ENCODE measurements around the gene POC1B.

Gene POC1B

DNA sequence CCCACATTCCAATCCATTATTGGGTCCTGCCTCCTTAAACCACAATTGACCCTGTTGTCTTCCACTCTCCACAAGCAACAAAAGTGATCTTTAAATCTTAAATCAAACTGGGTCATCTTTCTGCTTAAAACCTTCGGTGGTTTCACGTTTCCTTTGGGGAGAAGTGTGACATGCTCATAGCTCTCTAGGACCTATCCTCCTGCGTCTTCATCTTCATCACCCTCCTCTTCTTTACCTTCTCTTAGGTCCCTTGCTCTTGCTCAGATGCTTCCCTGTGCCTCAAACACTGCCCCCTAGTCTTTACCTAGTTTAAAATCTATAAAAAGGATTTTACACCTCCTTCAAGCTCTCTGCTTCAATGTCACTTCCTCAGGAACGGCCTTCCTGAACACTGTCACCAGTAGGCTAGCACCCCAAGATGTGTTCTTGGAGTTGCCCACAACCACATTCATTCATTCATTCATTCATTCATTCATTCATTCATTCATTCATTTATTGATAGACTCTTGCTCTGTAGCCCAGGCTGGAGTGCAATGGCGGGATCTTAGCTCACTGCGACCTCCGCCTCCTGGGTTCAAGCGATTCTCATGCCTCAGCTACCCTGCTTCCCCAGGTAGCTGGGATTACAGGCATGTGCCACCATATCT, 48.1 kb downstream of the POC1B start:
- Histone ChIP-seq H3K27ac (ENCODE audit: low read depth, low read length, poor library complexity, severe bottlenecking) (no peak overlapping the region), H3K36me3 (ENCODE audit: insufficient read depth, low read length) (no peaks in the 10 kb centered on the region), H3K9me2 (ENCODE audit: low read depth, low read length) (no peaks in the 10 kb centered on the region), H3K79me2 (ENCODE audit: insufficient read depth, low read length) (no peaks in the 10 kb centered on the region), H3F3A (ENCODE audit: insufficient read depth, low read length) (no peaks in the 10 kb centered on the region), H3K9ac (ENCODE audit: low read length) (no peak overlapping the region), H4K20me1 (ENCODE audit: insufficient read depth, low read length) (no peaks in the 10 kb centered on the region), H3K9me3 (ENCODE audit: low read length) (no peaks in the 10 kb centered on the region), H2AFZ (ENCODE audit: low read length) (no peak overlapping the region), H3K4me3 (ENCODE audit: low read depth, low read length, poor library complexity, severe bottlenecking) (no peak overlapping the region), H3K4me2 (ENCODE audit: low read length) (no peak overlapping the region), H3K4me1 (ENCODE audit: insufficient read depth, low read length, severe bottlenecking) (no peaks in the 10 kb centered on the region), H3K27me3 (ENCODE audit: insufficient read depth, low read length) (no peaks in the 10 kb centered on the region)
- no peak for TF ChIP-seq EZH2 (IDR thresholded peaks at IDR 0.05; ENCODE audit: borderline replicate concordance, low read length)
- TF ChIP-seq, protein P1, sequence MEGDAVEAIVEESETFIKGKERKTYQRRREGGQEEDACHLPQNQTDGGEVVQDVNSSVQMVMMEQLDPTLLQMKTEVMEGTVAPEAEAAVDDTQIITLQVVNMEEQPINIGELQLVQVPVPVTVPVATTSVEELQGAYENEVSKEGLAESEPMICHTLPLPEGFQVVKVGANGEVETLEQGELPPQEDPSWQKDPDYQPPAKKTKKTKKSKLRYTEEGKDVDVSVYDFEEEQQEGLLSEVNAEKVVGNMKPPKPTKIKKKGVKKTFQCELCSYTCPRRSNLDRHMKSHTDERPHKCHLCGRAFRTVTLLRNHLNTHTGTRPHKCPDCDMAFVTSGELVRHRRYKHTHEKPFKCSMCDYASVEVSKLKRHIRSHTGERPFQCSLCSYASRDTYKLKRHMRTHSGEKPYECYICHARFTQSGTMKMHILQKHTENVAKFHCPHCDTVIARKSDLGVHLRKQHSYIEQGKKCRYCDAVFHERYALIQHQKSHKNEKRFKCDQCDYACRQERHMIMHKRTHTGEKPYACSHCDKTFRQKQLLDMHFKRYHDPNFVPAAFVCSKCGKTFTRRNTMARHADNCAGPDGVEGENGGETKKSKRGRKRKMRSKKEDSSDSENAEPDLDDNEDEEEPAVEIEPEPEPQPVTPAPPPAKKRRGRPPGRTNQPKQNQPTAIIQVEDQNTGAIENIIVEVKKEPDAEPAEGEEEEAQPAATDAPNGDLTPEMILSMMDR (IDR thresholded peaks at IDR 0.05; ENCODE audit: low read length), result peak; percentile 16; the same call in 1 of the 2 replicates

DNA sequence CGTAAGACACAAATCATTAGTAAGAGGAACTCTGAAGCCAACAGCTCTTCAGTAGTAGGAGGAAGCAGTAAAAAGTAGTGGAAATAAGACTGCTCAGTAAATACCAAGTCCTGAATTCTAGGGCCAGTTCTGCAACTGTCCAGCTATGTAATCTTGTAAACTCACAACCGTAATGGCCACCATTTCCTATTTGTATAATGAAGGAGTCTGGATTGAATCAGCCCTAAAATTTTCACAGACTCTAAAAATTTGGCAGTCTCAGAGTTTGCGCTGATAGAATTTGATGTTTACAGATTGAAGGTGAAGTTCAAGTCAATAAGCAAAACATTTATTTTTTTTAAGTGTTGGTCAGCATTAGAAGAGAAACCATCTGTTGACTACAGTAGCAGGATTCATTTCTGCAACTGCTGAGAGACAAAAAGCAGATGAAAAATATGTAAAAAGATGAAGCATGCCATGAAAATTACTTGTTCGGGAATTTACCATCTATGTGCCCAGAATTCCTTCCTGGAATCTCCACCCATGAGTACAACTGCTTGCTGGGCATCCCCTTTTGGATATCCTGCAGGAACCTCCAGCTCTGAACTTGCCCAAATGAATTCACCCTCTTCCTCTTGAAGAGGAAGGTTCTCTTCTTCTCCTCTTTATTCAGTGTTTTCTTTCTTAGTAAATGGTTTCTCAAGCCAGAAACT, 48.8 kb downstream of the POC1B start:
- H3K79me2 ChIP-seq (ENCODE audit: insufficient read depth, low read length), result no peaks in the 10 kb centered on the region
- H3K9ac ChIP-seq (ENCODE audit: low read length), result no peak overlapping the region
- H3K4me1 ChIP-seq (ENCODE audit: insufficient read depth, low read length, severe bottlenecking), result no peaks in the 10 kb centered on the region
- no peak overlapping the region for H3K27ac ChIP-seq (ENCODE audit: low read depth, low read length, poor library complexity, severe bottlenecking)
- H3F3A ChIP-seq (ENCODE audit: insufficient read depth, low read length), result no peaks in the 10 kb centered on the region
- no peak overlapping the region for H2AFZ ChIP-seq (ENCODE audit: low read length)
- no peak for TF ChIP-seq EZH2 (IDR thresholded peaks at IDR 0.05; ENCODE audit: borderline replicate concordance, low read length)
- TF ChIP-seq, protein P1 (IDR thresholded peaks at IDR 0.05; ENCODE audit: low read length), result no peak
- H3K36me3 ChIP-seq (ENCODE audit: insufficient read depth, low read length), result no peaks in the 10 kb centered on the region
- H3K4me3 ChIP-seq (ENCODE audit: low read depth, low read length, poor library complexity, severe bottlenecking), result no peak overlapping the region
- H3K4me2 ChIP-seq (ENCODE audit: low read length), result no peak overlapping the region
- H3K9me3 ChIP-seq (ENCODE audit: low read length), result no peaks in the 10 kb centered on the region
- no peaks in the 10 kb centered on the region for H3K9me2 ChIP-seq (ENCODE audit: low read depth, low read length)
- H4K20me1 ChIP-seq (ENCODE audit: insufficient read depth, low read length), result no peaks in the 10 kb centered on the region
- H3K27me3 ChIP-seq (ENCODE audit: insufficient read depth, low read length), result no peaks in the 10 kb centered on the region

DNA sequence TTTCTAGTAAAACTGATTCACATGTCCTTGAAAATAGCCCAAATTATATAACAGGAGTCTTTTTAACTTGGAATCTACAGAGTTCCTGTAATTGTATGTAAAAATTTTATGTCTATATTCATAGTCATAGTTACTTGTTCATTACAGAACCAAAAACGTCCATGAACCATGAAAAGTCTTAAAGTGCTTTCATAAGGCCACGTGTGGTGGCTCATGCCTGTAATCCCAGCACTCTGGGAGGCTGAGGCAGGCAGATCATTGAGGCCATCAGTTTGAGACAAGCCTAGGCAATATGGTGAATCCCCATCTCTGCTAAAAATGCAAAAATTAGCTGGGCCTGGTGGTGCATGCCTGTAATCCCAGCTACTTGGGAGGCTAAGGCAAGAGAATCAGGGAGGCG, 49.6 kb downstream of the POC1B start:
- H3K9ac ChIP-seq (ENCODE audit: low read length), result no peak overlapping the region

More for the DNA sequence above, 49.6 kb downstream of the POC1B start:
- Histone ChIP-seq H3F3A (ENCODE audit: insufficient read depth, low read length) (no peaks in the 10 kb centered on the region), H3K27ac (ENCODE audit: low read depth, low read length, poor library complexity, severe bottlenecking) (no peak overlapping the region), H4K20me1 (ENCODE audit: insufficient read depth, low read length) (no peaks in the 10 kb centered on the region), H3K4me2 (ENCODE audit: low read length) (no peak overlapping the region), H3K4me3 (ENCODE audit: low read depth, low read length, poor library complexity, severe bottlenecking) (no peak overlapping the region), H3K9me2 (ENCODE audit: low read depth, low read length) (no peaks in the 10 kb centered on the region), H3K36me3 (ENCODE audit: insufficient read depth, low read length) (no peaks in the 10 kb centered on the region), H3K4me1 (ENCODE audit: insufficient read depth, low read length, severe bottlenecking) (no peaks in the 10 kb centered on the region), H3K79me2 (ENCODE audit: insufficient read depth, low read length) (no peaks in the 10 kb centered on the region), H2AFZ (ENCODE audit: low read length) (no peak overlapping the region), H3K27me3 (ENCODE audit: insufficient read depth, low read length) (no peaks in the 10 kb centered on the region), H3K9me3 (ENCODE audit: low read length) (no peaks in the 10 kb centered on the region)
- no peak for TF ChIP-seq EZH2 (IDR thresholded peaks at IDR 0.05; ENCODE audit: borderline replicate concordance, low read length)
- TF ChIP-seq, protein P1 (IDR thresholded peaks at IDR 0.05; ENCODE audit: low read length), result no peak

Measured in OCI-LY1 (cell line).